Mesendoderm (in vitro differentiated cells): Measurements from ENCODE around the gene CFAP70.
A peak's percentile ranks its signal among the peaks of the same experiment; 100 is the strongest.

Source experiments
- DNase-seq: peaks from one replicate; pipeline ENCODE4 v3.0.0; 2013
- H2AK5ac ChIP-seq: 2 replicates; pipeline ENCODE4 v1.6.1; 2013; ENCODE audit warnings: low read length, inconsistent platforms
- H2BK120ac ChIP-seq: 2 replicates; pipeline ENCODE4 v1.6.1; 2013; ENCODE audit warnings: low read depth, mild to moderate bottlenecking, low read length, moderate library complexity, mixed read lengths
- H2BK15ac ChIP-seq: replicated peaks from 2 replicates; pipeline ENCODE4 v1.6.1; 2013; ENCODE audit warnings: low read depth, mild to moderate bottlenecking, moderate library complexity
- H2BK5ac ChIP-seq: 2 replicates; pipeline ENCODE4 v1.6.1; 2013; ENCODE audit warnings: low read length, inconsistent platforms
- H3K18ac ChIP-seq: 2 replicates; pipeline ENCODE4 v1.6.1; 2013; ENCODE audit warnings: mild to moderate bottlenecking, low read length, mixed read lengths
- H3K23ac ChIP-seq: one replicate; pipeline ENCODE4 v1.6.1; 2013; ENCODE audit warnings: low read length
- H3K27ac ChIP-seq: 2 replicates; pipeline ENCODE4 v1.5.1; 2013; ENCODE audit warnings: low read depth, mild to moderate bottlenecking, inconsistent platforms, low read length, moderate library complexity
- H3K27me3 ChIP-seq: 2 replicates; pipeline ENCODE4 v1.6.1; 2013; ENCODE audit warnings: low read length, control low read depth, mild to moderate bottlenecking, inconsistent platforms; ENCODE audit not compliant: insufficient read depth, poor library complexity
- H3K36me3 ChIP-seq: 2 replicates; pipeline ENCODE4 v1.6.1; 2013; ENCODE audit warnings: low read length, inconsistent platforms; ENCODE audit not compliant: control insufficient read depth, insufficient read depth
- H3K4ac ChIP-seq: one replicate; pipeline ENCODE4 v1.6.1; 2013; ENCODE audit warnings: low read depth, mild to moderate bottlenecking, low read length, moderate library complexity
- H3K4me1 ChIP-seq: 2 replicates; pipeline ENCODE4 v1.6.1; 2013; ENCODE audit warnings: low read depth, low read length, inconsistent platforms; ENCODE audit not compliant: control insufficient read depth
- H3K4me2 ChIP-seq: 2 replicates; pipeline ENCODE4 v1.6.1; 2013; ENCODE audit warnings: low read length
- H3K4me3 ChIP-seq: 2 replicates; pipeline ENCODE4 v1.5.1; 2013; ENCODE audit warnings: mild to moderate bottlenecking, low read length
- H3K56ac ChIP-seq: one replicate; pipeline ENCODE4 v1.6.1; 2013; ENCODE audit warnings: low read length
- H3K79me1 ChIP-seq: 2 replicates; pipeline ENCODE4 v1.6.1; 2013; ENCODE audit warnings: low read length, inconsistent platforms
- H3K79me2 ChIP-seq: 2 replicates; pipeline ENCODE4 v1.6.1; 2013; ENCODE audit warnings: mild to moderate bottlenecking, low read length; ENCODE audit not compliant: control insufficient read depth, insufficient read depth
- H3K9ac ChIP-seq: 2 replicates; pipeline ENCODE4 v1.6.1; 2013; ENCODE audit warnings: low read length, inconsistent platforms
- H4K5ac ChIP-seq: one replicate; pipeline ENCODE4 v1.6.1; 2013; ENCODE audit warnings: low read length
- H4K8ac ChIP-seq: one replicate; pipeline ENCODE4 v1.6.1; 2013; ENCODE audit warnings: low read depth, mild to moderate bottlenecking, control low read depth, low read length, moderate library complexity
- WGBS: extraction: QIAGEN DNeasy Blood & Tissue Kit; methylation state at CpG from one replicate; pipeline ENCODE4 v1.1.7; 2013; ENCODE audit warnings: low lambda C conversion rate, missing lambda C conversion rate; ENCODE audit not compliant: insufficient coverage; ENCODE audit errors: extremely low coverage; 5-methylcytosine and 5-hydroxymethylcytosine counted together

The CFAP70 gene

DNA sequence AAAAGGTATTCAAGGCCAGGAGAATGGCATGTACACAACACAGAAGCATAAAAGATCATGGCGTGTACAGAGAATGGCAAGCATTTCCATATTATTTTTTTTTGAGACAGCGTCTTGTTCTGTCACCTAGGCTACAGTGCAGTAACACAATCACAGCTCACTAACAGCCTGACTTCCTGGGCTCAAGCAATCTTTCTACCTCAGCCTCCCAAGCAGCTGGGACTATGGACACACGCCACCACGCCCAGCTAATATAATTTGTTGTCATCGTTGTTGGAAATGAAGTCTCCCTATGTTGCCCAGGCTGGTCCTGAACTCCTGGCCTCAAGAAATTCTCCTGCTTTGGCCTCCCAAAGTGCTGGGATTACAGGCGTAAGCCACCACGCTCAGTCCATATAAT, 27.9 kb upstream of the CFAP70 start:
- no peak overlapping the region for H3K9ac ChIP-seq
- no peak overlapping the region for H2BK15ac ChIP-seq
- H2AK5ac ChIP-seq: no peak overlapping the region
- no peak overlapping the region for H3K23ac ChIP-seq
- no peaks in the 10 kb centered on the region for H3K27me3 ChIP-seq
- no peaks in the 10 kb centered on the region for H3K36me3 ChIP-seq
- no peak overlapping the region for H3K18ac ChIP-seq
- no peak overlapping the region for H2BK120ac ChIP-seq
- no peaks in the 10 kb centered on the region for H3K79me1 ChIP-seq
- no peak overlapping the region for H3K27ac ChIP-seq
- H3K56ac ChIP-seq: no peak overlapping the region
- no peak for DNase-seq
- H3K4me1 ChIP-seq: no peaks in the 10 kb centered on the region
- H3K4ac ChIP-seq: no peak overlapping the region
- no peak overlapping the region for H2BK5ac ChIP-seq
- no peaks in the 10 kb centered on the region for H3K79me2 ChIP-seq
- H4K5ac ChIP-seq: no peak overlapping the region
- no peak overlapping the region for H4K8ac ChIP-seq
- no CpG with 5 or more reads among the region's 7 CpGs for WGBS
- no peak overlapping the region for H3K4me3 ChIP-seq
- no peak overlapping the region for H3K4me2 ChIP-seq

DNA sequence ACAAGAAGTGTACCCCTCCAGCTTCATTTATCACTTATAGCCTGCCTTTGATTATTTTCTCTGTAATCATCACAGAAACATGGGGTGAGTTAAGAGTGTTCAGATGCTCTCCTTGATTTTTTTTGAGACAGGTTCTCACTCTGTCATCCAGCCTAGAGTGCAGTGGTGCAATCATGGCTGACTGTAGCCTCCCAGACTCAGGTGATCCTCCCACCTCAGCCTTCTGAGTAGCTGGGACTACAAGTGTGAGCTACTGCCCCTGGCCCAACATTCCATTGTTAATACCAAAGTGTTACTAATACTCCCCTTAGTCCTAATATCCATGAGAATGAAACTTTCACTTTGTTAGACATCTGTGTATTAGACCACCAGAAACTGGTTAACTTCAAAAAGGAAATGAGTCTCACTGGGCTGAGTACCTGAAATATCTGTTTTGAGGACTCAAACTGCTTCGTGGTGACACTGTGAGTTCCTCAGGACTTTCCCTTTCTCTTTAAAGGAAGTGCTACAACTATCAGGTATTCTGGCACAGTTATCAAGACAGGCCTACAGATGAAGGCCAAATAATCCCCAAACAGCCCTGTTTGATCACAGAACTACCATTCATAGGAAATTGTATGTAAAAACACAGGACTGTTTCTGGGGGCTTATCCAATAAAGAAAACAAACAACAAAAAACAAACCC, 20.5 kb upstream of the CFAP70 start:
- H3K36me3 ChIP-seq: peaks cover 6% of the 10 kb centered on the region
- no peak overlapping the region for H3K23ac ChIP-seq
- no peaks in the 10 kb centered on the region for H3K27me3 ChIP-seq
- H4K8ac ChIP-seq: no peak overlapping the region
- H4K5ac ChIP-seq: no peak overlapping the region
- H2BK15ac ChIP-seq: no peak overlapping the region
- H3K4me3 ChIP-seq: no peak overlapping the region
- H2BK5ac ChIP-seq: no peak overlapping the region
- no peak overlapping the region for H3K27ac ChIP-seq
- no peak overlapping the region for H3K9ac ChIP-seq
- no peak overlapping the region for H3K4me2 ChIP-seq
- no peak for DNase-seq
- no peak overlapping the region for H3K56ac ChIP-seq
- no peaks in the 10 kb centered on the region for H3K79me1 ChIP-seq
- H3K79me2 ChIP-seq: no peaks in the 10 kb centered on the region
- H2BK120ac ChIP-seq: no peak overlapping the region
- H3K4ac ChIP-seq: no peak overlapping the region
- no CpG with 5 or more reads among the region's 1 CpG for WGBS
- no peak overlapping the region for H2AK5ac ChIP-seq
- no peaks in the 10 kb centered on the region for H3K4me1 ChIP-seq
- H3K18ac ChIP-seq: no peak overlapping the region

DNA sequence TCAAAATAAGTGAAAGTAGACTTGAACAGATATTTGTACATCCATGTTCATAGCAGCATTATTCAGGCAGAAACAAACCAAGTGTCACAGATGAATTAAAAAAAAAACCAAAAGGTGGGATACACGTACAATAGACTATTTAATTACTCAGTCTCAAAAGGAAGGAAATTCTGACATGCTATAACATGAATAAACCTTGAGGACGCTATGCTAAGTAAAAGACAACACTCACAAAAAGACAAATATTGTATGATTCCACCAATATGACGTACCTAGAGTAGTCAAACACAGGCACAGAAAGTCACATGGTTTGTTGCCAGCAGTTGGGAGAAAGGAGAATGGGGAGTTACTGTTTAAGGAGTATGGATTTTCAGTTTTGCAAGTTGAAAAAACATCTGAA, 18.0 kb upstream of the CFAP70 start:
- H3K79me2 ChIP-seq: no peaks in the 10 kb centered on the region
- H2AK5ac ChIP-seq: no peak overlapping the region
- H3K4me2 ChIP-seq: no peak overlapping the region
- no peak overlapping the region for H3K23ac ChIP-seq
- WGBS: no CpG with 5 or more reads among the region's 3 CpGs
- no peak overlapping the region for H3K4me3 ChIP-seq
- no peak for DNase-seq
- H2BK120ac ChIP-seq: no peak overlapping the region
- H2BK5ac ChIP-seq: no peak overlapping the region
- H4K8ac ChIP-seq: no peak overlapping the region
- no peak overlapping the region for H3K4ac ChIP-seq
- H3K9ac ChIP-seq: no peak overlapping the region
- H3K36me3 ChIP-seq: peaks cover 6% of the 10 kb centered on the region
- H3K79me1 ChIP-seq: no peaks in the 10 kb centered on the region
- no peak overlapping the region for H3K27ac ChIP-seq
- H3K56ac ChIP-seq: no peak overlapping the region
- no peaks in the 10 kb centered on the region for H3K27me3 ChIP-seq
- no peak overlapping the region for H3K18ac ChIP-seq
- H4K5ac ChIP-seq: no peak overlapping the region
- H3K4me1 ChIP-seq: no peaks in the 10 kb centered on the region
- H2BK15ac ChIP-seq: no peak overlapping the region

DNA sequence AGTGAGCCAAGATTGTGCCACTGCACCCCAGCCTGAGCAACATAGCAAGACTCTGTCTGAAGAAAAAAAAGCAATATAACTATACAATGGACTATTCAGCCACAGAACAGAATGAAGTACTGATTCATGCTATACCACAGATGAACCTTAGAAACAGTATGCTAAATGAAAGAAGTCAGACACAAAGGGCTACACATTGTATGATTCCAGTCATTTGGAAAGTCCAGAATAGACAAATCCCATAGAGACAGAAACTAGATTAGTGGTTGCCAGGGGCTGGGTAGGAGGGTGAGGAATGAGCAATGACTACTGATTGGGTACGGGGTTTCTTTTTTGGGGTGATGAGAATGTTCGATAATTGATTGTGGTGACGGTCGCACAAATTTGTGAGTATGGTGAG, 9.6 kb upstream of the CFAP70 start:
- Histone ChIP-seq H3K79me2 (no peaks in the 10 kb centered on the region), H3K9ac (no peak overlapping the region), H3K4me2 (no peak overlapping the region), H2BK15ac (no peak overlapping the region), H3K4me1 (no peaks in the 10 kb centered on the region), H3K4me3 (no peak overlapping the region), H2BK5ac (no peak overlapping the region), H4K5ac (no peak overlapping the region), H3K79me1 (no peaks in the 10 kb centered on the region), H4K8ac (no peak overlapping the region), H2BK120ac (no peak overlapping the region), H3K4ac (no peak overlapping the region), H3K56ac (no peak overlapping the region), H2AK5ac (no peak overlapping the region), H3K18ac (no peak overlapping the region), H3K36me3 (no peaks in the 10 kb centered on the region), H3K27ac (no peak overlapping the region), H3K27me3 (no peaks in the 10 kb centered on the region), H3K23ac (no peak overlapping the region)
- no peak for DNase-seq
- 100% methylated on average over 4 of the region's 4 CpGs for WGBS

DNA sequence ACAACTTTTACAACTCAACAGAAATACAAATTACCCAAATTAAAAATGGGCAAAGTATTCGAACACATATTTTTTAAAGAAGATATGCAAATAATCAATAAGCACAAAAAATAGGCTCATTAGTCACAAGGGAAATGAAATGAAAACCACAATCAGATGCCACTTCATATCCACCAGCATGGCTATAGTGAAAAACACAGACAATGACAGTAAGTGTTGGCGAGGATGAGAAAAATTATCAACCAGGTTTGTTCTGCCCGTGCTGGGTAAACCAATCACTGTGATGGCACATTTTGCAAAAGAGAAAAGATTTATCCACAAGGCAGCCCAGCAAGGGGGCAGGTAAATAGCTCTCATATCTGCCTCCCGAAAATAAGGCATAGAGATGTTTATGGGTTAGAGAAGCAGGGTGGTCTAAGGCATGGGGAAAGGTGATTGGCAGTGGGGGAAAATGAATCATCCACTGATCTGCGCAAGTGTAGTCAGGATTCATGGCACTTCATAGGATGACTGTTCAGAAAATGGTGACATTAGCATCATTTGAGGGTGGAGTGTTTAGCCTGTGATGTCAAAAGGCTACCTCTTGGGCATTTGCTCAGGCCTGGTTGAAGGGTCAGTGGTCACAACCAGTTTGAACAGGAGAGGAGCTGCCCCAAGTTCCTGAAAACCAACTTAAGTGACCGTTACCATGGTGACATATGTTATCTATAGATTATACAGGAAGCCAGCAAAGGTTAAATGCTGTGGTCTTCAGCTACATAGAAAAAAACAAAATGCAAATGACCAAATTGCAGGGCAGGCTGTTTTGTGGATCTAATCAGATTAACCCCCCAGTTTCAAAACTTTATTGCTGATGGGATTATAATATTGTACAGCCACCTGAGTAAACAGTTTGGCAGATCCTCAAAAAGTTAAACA, 8.0 kb upstream of the CFAP70 start:
- H3K4me3 ChIP-seq: no peak overlapping the region
- H3K18ac ChIP-seq: no peak overlapping the region
- H4K5ac ChIP-seq: no peak overlapping the region
- H2BK15ac ChIP-seq: no peak overlapping the region
- H3K4ac ChIP-seq: no peak overlapping the region
- H3K79me2 ChIP-seq: no peaks in the 10 kb centered on the region
- peak; percentile 28 for DNase-seq
- H2BK5ac ChIP-seq: no peak overlapping the region
- no peaks in the 10 kb centered on the region for H3K4me1 ChIP-seq
- H2BK120ac ChIP-seq: no peak overlapping the region
- no peak overlapping the region for H3K23ac ChIP-seq
- no peak overlapping the region for H3K9ac ChIP-seq
- H3K27ac ChIP-seq: no peak overlapping the region
- H4K8ac ChIP-seq: no peak overlapping the region
- WGBS: no CpG with 5 or more reads among the region's 6 CpGs
- H3K4me2 ChIP-seq: no peak overlapping the region
- no peaks in the 10 kb centered on the region for H3K27me3 ChIP-seq
- no peak overlapping the region for H2AK5ac ChIP-seq
- no peak overlapping the region for H3K56ac ChIP-seq
- no peaks in the 10 kb centered on the region for H3K36me3 ChIP-seq
- H3K79me1 ChIP-seq: no peaks in the 10 kb centered on the region
